Anterior cingulate cortex (tissue), 58 donors: Measurements from ENCODE around the gene XPNPEP3.
A peak's percentile ranks its signal among the peaks of the same experiment; 100 is the strongest.
"Not testable (repeated sequence)": the region's sequence is repeated elsewhere in the genome, so short reads cannot be mapped to it uniquely, and the experiment has no call there.

Experiments
- DNase-seq, 58 donors: peaks; one replicate each; lab custom pipeline; 2025; lab: John Stamatoyannopoulos, UW

XPNPEP3 gene

GRCh38 chr22:40855979-40856512 is 902 bp upstream of the XPNPEP3 start:
- peak in 17 of 58 donors; percentile 33 to 82 (median 51) for DNase-seq

- peak in 2 of 58 donors; percentile 55 for DNase-seq
Measured at GRCh38 chr22:40857309-40857855, 434 bp downstream of the XPNPEP3 start.

- DNase-seq = no peak
Measured at GRCh38 chr22:40862013-40862412, 5.1 kb downstream of the XPNPEP3 start, which contains the start of gene DNAJB7. Gene DNAJB7, minus strand, starts transcription at chr22:40862113. Its CDS starts 119 bp downstream, at chr22:40861994.

GRCh38 chr22:40862537-40862936 is 5.6 kb downstream of the XPNPEP3 start:
- no peak for DNase-seq

- no peak for DNase-seq
Measured at GRCh38 chr22:40867109-40867508, 10.2 kb downstream of the XPNPEP3 start.

GRCh38 chr22:40868379-40868778 is 11.4 kb downstream of the XPNPEP3 start:
- DNase-seq = not testable (repeated sequence)

- no peak for DNase-seq
Measured at GRCh38 chr22:40874016-40874415, 17.1 kb downstream of the XPNPEP3 start.

- DNase-seq = no peak
Measured at GRCh38 chr22:40875111-40875510, 18.2 kb downstream of the XPNPEP3 start.

- DNase-seq = no peak
Measured at GRCh38 chr22:40876907-40877306, 20.0 kb downstream of the XPNPEP3 start.

- DNase-seq = no peak
Measured at GRCh38 chr22:40877488-40877887, 20.5 kb downstream of the XPNPEP3 start.

GRCh38 chr22:40878922-40879321 is 22.0 kb downstream of the XPNPEP3 start:
- no peak for DNase-seq

- DNase-seq = no peak
Measured at GRCh38 chr22:40889116-40889515, 32.2 kb downstream of the XPNPEP3 start.

GRCh38 chr22:40890881-40891280 is 33.9 kb downstream of the XPNPEP3 start:
- DNase-seq = no peak

- no peak for DNase-seq
Measured at GRCh38 chr22:40894417-40894816, 37.5 kb downstream of the XPNPEP3 start.

- DNase-seq = peak in 1 of 58 donors; percentile 35
Measured at GRCh38 chr22:40898850-40899357, 42.0 kb downstream of the XPNPEP3 start.

GRCh38 chr22:40904101-40904500 is 47.2 kb downstream of the XPNPEP3 start:
- no peak for DNase-seq

GRCh38 chr22:40908895-40909294 is 51.9 kb downstream of the XPNPEP3 start:
- no peak for DNase-seq

- DNase-seq = no peak
Measured at GRCh38 chr22:40911772-40912171, 54.8 kb downstream of the XPNPEP3 start.

GRCh38 chr22:40912987-40913386 is 56.0 kb downstream of the XPNPEP3 start:
- not testable (repeated sequence) for DNase-seq

GRCh38 chr22:40919446-40919845 is 62.5 kb downstream of the XPNPEP3 start:
- no peak for DNase-seq

GRCh38 chr22:40920526-40920925 is 63.6 kb downstream of the XPNPEP3 start:
- no peak for DNase-seq
